MG63 (cell line): ENCODE results near the gene ITPRID1. TPM values are rescaled to one million over a fixed set of nuclear protein-coding genes. Genes with fewer than 3 reads are reported as not detected.

ENCODE experiments used
- DNase-seq: peaks from one replicate; pipeline ENCODE4 v3.0.0-alpha.2; 2020
- H3K27me3 ChIP-seq: fragments of 250-450 bp; sonication (Bioruptor Pico); 2 replicates; pipeline ENCODE4 v1.5.1; 2020; ENCODE audit warnings: mild to moderate bottlenecking, moderate library complexity
- H3K36me3 ChIP-seq: fragments of 250-450 bp; sonication (Bioruptor Pico); 2 replicates; pipeline ENCODE4 v1.5.1; 2020; ENCODE audit warnings: mild to moderate bottlenecking, moderate library complexity
- H3K4me3 ChIP-seq: fragments of 250-450 bp; sonication (Bioruptor Pico); 2 replicates; pipeline ENCODE4 v1.5.1; 2020; ENCODE audit warnings: mild to moderate bottlenecking, moderate library complexity
- H3K9me3 ChIP-seq: fragments of 250-450 bp; sonication (Bioruptor Pico); 2 replicates; pipeline ENCODE4 v1.5.1; 2020; ENCODE audit warnings: mild to moderate bottlenecking, moderate library complexity
- total RNA-seq: library from RNA; depleted of rRNA; stranded (reverse); fragments of >200 nt; shearing (Covaris generic); gene quantifications from 2 replicates; pipeline ENCODE4 v1.2.3, GENCODE V29; 2014; ENCODE audit warnings: low replicate concordance; rRNA removed

ITPRID1 gene
- total RNA-seq, 1 experiment from 2014 or later, result not detected

GRCh38 chr7:31702354-31702753, 188.5 kb downstream of the ITPRID1 start:
- no peak for DNase-seq
- no peak overlapping the region for H3K4me3 ChIP-seq
- H3K27me3 ChIP-seq, result peaks cover 17% of the 10 kb centered on the region
- no peaks in the 10 kb centered on the region for H3K36me3 ChIP-seq
- no peaks in the 10 kb centered on the region for H3K9me3 ChIP-seq

- H3K27me3 ChIP-seq, result peaks cover 16% of the 10 kb centered on the region
- H3K36me3 ChIP-seq, result no peaks in the 10 kb centered on the region
- H3K4me3 ChIP-seq, result no peak overlapping the region
- no peaks in the 10 kb centered on the region for H3K9me3 ChIP-seq
- DNase-seq, result no peak
Observed at GRCh38 chr7:31705377-31705776, 191.5 kb downstream of the ITPRID1 start.

GRCh38 chr7:31707089-31707488, 193.2 kb downstream of the ITPRID1 start:
- DNase-seq, result no peak
- no peaks in the 10 kb centered on the region for H3K9me3 ChIP-seq

More at GRCh38 chr7:31707089-31707488, 193.2 kb downstream of the ITPRID1 start:
- Histone ChIP-seq H3K27me3 (peaks cover 16% of the 10 kb centered on the region), H3K36me3 (no peaks in the 10 kb centered on the region), H3K4me3 (no peak overlapping the region)

Other genes starting within 250 kb of the ITPRID1 start
- not detected in 2 replicates for gene NEUROD6, start 173.4 kb upstream of the ITPRID1 start, total RNA-seq
- not detected in 2 replicates for gene PPP1R17, start 173.1 kb downstream of the ITPRID1 start, total RNA-seq